Measurements from ENCODE around the gene CALY.
A peak's percentile ranks its signal among the peaks of the same experiment; 100 is the strongest.

CALY gene

DNA sequence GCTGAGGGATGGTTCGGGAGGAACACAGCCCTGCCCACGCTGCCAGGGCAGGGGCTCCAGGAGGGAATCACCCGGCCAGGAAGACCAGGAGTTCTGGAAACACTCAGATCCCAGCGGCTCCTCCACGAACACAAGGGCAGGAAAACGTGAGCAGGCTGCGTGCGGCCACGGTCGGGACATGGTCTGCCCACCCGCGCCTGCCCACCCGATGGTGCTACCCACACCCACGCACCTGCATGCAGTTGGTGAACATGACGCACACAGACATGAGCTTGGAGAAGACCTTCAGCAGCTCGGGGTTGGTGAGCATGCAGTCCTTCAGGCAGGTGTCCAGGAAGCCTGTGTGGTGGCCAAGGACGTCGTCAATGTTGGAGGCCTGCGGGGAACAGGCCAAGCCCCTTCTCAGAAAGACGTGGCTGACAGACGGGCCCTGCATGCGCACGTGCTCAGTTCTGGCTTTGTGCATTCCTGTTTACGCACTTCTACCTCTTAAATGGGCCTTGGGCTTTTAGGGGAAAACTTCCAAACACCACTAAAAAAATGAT is 53.8 kb downstream of the CALY start:
- DNase-seq, result no peak

DNA sequence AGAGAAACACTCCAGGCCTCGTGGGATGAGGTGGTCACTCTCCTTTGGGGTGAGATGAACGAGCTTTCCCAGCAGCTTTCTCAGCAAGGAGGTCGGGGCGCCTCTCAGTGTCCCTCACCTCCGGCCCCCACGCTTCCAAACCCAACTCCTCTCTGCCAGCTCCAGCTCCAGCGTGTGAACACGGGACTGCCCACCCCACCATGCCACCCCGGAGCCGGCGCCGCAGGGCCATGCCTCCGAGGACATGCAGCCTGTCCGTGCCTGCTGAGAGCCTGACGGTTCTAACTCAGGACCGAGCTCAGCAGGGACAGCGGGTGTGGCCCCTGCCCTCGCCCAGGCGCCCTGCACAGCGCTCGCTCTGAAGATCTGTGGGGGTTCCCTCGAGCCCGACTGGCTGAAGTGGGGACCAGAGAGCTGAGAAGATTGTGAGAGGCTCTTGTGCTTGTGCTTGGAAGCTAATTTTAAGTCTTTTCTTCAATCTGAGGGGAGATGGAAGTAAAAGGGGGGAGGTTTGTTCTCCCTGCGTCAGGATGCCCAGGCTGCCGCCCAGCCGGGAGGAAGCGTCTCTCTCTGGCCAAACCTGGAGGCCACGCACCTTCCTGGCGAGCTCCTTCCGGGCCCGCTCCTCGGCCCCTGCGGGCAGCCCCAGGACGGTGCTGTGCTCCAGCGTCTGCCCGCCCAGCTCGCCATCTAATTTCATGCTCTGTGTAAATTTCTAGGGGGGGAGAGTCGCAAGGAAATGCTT is 54.9 kb downstream of the CALY start:
- DNase-seq, result no peak

DNA sequence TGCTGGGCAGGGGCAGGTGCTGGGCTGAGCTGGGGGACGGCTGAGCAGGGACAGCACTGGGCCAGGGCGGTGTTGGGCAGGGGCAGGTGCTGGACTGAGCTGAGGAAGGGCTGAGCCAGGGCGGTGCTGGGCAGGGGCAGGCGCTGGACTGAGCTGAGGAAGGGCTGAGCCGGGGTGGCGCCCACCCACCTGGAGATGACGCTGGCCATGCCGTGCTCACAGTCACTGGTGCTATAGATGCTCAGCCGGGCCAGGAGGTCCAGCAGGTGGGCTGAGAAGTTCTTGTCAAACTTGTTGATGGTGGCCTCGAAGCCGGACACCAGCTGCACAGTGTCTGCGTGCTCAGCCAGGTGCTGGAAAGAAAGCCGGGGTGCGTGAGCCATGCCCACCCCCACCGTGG is 55.6 kb downstream of the CALY start:
- no peak for DNase-seq

DNA sequence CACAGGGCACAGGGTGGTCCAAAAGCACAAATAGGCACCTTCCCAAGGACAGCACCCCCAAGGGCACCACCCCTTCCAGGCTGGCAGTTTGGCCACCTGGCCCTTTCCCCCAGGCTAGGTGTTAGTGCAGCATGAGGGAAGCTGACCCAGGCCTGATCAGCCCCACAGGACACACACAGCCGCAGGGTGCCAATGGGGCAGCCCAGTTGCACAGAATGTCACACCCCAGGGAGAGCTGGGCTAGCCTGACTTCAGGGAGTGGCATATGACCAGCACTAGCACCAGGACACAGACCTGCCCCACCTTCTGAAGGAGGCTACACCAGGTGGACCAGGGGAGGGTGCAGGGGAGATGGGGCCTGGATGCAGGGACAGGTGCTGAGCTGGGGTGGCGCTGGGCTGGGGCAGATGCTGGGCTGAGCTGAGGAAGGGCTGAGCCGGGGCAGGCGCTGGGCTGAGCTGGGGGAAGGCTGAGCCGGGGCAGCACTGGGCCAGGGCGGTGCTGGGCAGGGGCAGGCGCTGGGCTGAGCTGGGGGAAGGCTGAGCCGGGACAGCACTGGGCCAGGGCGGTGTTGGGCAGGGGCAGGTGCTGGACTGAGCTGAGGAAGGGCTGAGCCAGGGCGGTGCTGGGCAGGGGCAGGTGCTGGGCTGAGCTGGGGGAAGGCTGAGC is 56.2 kb downstream of the CALY start:
- DNase-seq, result no peak

DNA sequence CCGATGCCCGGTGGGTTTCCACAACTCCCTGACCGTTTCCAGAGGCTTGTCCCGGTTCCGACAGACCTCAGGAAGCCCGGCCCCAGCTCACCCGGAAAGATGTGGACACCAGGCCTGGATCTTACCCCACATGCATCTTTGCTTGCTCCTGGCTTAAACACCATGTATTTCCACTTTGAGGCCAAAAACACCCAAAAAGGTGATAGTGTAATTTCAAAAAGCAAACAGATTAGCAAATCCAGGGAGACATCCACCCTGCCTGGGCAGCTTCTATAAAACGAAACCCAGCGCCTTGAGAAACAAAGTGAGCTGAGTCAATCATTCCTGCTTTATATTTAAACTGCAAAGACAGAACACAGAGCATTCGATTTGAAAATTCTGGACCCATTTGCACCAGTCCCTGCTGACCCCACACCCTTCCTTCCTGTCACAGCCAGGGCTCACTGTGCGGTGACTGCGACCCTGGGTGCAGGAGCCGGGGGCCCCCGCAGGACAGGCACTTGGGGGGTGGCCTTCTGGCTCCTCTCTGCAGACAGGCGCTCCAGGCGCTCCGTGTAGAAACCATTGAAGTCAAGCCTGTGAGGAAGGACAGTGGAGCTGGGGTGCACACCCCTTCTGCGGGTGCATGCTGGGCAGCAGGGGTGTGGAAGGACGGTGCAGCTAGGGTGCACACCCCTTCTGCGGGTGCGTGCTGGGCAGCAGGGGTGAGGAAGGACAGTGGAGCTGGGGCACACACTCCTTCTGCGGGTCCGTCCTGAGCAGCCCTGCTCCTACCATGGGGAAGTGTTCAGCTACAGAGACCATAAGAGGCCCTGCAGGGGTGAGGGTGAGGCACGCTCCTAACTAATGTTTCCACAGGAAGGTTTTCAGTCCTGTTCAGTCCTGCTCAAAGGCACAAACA is 57.1 kb downstream of the CALY start:
- DNase-seq, result no peak

DNA sequence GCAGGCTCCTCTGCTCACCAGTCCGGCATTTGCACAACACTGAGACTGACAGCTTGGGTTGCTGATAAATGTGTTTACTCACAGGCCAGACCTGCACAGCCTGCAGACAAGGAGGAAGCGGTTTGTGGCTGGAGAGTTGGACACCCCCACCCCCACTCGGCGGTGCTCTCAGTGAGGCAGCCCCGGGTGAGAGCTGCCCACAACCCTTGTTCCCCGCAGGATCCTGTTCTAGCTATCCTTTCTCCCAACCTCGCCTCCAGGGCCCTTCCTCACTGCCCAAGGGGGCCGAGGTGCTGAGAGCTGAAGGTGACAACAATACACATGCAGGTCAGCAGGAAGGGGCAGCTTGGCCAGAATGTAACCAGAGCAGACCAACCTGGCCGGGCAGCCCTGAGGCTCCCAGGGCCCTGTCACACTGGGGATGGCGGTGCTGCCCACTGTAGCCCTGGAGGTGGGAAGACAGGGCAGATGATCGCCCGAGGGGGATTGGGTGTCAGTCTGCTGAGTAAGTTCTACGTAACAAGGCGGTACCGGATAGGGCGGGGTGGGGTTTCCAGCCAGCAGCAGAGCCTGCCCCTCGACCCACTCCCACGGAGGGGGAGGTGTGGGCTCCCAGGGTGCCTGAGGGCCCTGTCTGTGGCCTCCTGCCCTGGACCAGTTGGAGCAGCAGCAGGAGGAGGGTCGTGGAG is 58.0 kb downstream of the CALY start:
- no peak for DNase-seq

DNA sequence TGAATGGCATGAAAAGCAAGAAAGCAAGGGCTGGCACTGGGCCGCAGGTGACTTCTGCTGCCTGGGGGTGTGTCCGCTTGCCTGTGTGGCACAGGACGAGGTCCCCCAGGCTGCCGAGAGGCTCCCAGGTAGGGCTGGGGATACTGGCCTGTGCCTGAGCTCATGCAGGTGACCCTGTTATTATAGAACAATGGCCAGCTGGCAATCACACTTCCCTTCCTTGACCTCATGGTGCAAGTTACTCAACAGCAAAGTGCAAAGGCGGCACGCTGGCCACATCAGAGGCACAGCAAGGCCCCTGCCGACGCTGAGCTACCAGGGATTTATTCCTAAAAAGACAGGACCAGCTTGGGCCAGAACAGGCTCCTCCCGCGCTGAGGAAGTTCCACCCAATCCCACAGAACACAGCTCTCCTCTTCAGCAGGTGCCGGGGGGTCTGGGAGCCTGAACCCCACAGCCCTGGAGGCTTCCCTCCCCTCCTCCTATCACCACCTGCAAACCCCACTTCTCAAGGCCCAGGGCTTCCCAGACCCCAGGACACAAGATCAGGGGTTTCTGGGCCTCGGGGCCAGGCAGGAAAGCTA is 58.6 kb downstream of the CALY start:
- DNase-seq, result no peak

DNA sequence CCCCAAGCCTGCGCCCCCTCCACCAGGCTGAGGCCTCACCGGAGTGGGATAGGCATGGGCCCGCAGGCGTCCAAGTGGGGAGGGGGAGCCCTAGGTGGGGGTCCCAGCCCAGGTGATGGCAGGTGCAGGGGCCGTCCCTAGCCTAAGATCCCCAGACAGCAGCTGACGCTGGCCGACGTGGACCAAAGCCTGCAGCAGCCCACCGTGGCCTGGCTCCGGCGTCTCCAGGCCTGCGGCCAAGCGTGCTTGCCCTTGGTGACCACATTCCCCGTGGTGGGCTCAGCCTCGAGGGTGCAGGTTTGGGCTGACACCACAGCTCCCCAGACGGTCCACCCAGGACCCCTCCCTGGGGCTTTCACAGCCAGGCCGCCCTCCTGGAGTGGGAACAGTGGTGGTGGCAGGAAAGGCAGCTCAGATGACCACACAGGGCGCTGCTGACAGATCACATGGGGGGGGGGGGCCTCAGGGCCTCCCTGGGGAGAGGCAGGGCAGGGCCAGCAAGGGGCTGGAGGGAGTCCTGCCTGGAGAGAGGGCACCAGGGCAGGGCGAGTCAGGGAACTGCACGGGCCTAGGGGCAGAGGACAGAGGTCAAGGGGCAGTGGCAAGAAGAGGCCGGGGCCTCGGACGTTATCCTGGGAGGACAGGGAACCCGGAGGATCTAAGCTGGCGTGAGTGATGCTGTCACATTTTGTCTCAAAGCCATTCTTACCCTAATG is 59.3 kb downstream of the CALY start:
- DNase-seq, result no peak

DNA sequence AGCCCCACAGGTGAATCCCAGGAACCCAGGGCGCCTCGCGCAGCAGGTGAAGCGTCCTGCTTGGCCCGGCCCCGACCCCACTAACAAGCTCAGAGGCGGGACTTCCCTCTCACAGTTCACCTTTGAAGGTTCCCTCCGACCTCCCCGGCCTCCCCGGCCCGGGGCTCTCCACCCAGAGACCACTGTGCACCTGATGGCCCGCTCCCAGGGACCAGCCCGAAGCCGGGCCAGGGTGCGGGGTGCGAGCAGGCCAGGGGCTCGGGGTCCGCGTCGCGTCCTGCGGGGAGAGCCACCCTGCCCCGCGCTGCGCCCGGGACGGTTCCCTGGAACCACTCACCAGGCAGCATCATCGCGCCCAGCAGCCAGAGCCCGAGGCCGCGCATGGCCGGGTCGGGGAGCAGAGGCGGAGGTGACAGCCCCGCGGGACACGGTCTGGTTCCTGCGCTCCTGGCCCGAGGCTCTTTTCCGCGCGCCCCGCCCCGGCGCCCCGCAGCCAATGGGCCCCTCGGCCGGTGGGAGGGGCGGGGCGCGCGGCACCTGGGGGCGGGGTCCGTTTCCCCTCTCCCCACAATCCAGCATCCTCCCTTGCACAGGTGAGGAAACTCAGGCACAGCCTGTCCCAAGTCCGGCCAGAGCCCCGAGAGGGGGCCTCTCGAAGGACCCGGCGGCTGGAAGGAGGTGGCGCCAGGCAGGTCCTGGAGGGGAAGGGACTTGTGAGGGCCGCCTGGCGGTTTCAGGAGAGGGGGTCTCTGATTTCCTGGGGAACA is 60.1 kb downstream of the CALY start, which contains the start of gene ADAM8:
Gene ADAM8, minus strand, starts transcription at position 434 of the 767 bp plus-strand sequence. Its CDS starts 51 bp downstream, at position 383.
- DNase-seq, result peak; percentile 11

DNA sequence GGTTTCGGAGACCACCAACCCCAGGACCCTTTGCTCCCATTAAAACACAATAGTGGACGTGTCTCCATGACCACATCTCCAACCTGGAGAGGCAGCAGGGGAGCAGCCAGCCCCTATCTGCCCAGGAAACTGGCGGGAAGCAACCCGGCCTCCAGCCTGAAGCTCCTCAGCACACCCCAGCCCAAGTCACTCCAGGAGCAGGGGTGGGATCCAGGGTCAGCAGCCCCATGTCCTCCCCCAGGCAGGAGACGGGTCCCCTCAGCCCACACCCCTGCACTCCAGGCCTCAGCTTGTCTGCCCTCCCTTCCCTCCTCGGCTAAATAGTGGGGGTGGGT is 60.6 kb downstream of the CALY start:
- DNase-seq, result no peak

DNA sequence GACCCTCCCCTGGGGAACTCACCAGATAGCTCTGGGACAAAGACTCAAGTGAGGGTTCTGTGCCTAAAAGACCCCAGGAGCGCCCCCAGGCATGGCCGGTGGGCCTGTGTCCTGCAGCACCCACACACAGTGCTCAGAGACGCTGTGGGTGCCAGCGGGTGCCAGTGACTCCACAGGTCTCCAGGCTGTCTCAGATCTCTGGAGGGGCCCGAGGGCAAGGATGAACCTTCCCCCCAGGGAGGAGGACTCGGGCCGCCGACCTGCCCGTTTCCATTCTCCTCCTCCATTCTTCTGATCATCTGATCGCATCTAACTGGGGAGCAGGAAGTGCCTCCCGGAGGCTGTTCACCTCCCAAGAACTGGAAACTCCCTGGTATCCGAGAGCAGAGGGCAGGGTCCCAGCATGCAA is 61.0 kb downstream of the CALY start:
- no peak for DNase-seq

DNA sequence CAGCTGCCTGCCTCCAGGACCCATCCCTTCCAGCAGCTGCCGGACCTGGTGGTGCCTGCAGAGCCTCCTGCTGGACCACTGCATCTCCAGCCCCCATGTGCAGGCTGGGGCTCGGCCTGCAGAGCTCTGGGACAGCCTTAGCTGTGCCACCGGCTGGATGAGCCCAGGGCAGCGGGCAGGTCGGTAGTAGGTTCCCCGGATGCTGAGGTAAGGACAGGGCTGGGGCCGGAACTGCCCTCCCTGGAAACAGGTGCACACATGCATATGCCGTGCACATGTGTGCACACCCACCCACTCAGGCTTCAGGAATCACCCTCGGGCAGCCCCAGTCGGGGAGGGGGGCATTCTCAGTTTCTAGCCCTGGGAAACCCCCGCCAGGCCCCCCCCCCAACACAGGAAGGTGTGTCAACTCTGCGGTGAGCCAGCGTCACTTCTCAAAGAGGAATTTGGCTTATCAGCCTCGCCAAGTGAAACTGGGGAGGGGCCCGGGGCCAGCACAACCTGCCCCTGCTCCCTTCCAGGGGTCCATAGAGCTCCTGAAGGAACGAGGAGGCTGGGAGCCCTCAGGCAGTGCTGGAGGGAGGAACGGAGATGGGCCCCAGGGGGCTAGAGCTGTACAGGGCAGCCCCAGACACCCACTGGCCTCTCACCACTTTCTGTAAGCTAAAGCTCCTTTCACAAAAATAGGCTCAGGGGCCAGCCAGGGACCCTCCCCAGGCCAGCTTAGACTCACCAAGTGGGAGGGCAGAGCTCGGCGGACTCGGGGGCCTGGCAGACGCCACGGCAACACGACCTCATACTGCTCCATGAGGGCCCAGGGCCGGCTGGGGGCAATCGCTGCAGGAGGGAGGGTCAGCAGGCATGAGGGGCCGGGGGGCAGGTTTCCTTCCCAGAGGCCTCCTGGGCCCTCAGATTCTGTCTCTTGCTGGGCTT is 61.7 kb downstream of the CALY start:
- DNase-seq, result no peak

Measured in NCI-H1105 treated with DMSO at 0.1 percent for 48 hours (cell line).